ENCODE measurements around the gene DNLZ.

The DNLZ gene

DNA sequence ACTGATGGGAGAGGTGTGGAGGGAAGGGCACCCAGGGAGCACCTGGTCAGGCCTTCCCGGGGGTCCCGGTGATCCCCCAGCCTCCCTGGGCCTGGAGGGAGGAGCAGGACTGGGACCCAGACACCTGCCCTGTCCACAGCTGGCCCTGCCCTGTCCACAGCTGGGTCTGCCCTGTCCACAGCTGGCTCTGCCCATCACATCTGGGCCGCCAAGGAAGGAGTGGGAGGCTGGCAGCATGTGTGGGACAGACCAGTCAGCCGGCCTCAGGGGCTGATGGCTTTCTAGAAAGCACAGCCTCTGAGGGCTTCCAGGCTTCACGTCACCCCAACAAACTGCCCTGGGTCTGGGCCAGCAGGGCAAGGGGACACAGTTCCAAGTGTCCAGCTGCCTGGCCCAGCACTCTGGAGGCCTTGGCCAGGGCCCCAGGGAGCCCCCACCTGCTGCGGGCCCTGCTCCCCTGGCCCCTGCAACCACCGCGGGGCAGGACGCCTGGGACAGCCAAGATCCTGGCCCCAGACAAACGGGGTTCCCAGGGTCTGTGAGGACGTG, 12.2 kb downstream of the DNLZ start:
- H3K36me3 ChIP-seq (ENCODE audit: control insufficient read depth, insufficient read depth, low read length): no peaks in the 10 kb centered on the region
- H3K4me1 ChIP-seq (ENCODE audit: control insufficient read depth, insufficient read depth, low read length): peaks cover 11% of the 10 kb centered on the region
- no peak overlapping the region for H3K9ac ChIP-seq (ENCODE audit: low read length)
- peaks cover 1% of the 10 kb centered on the region for H3K27me3 ChIP-seq (ENCODE audit: control insufficient read depth, insufficient read depth, low read length)
- no peaks in the 10 kb centered on the region for H3K9me3 ChIP-seq (ENCODE audit: control insufficient read depth, low read length)
- H3K4me3 ChIP-seq (ENCODE audit: low read length): no peak overlapping the region

DNA sequence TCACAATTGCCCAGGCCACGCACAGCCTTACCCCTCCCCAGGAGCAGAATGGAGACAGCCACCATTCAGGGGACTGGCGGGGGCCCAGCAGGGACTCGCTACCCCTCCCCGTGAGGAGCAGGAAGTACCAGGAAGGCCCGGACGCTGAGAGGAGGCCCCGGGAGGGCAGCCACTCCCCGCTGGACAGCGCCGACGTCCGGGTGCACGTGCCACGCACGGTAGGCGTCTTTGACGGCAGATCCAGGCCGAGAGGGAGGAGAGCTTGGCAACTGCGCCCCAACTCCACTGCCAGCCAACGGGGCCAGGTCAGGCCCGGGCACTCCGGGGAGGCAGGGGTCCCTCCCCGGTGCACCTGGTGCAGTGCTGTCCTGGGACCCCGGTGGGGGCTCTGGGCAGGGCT, 14.0 kb downstream of the DNLZ start:
- peaks cover 8% of the 10 kb centered on the region for H3K27me3 ChIP-seq (ENCODE audit: control insufficient read depth, insufficient read depth, low read length)
- H3K4me1 ChIP-seq (ENCODE audit: control insufficient read depth, insufficient read depth, low read length): peaks cover 14% of the 10 kb centered on the region
- no peaks in the 10 kb centered on the region for H3K36me3 ChIP-seq (ENCODE audit: control insufficient read depth, insufficient read depth, low read length)
- H3K9ac ChIP-seq (ENCODE audit: low read length): no peak overlapping the region
- H3K4me3 ChIP-seq (ENCODE audit: low read length): no peak overlapping the region
- H3K9me3 ChIP-seq (ENCODE audit: control insufficient read depth, low read length): no peaks in the 10 kb centered on the region

GRCh38 chr9:136348691-136349090, 14.9 kb downstream of the DNLZ start:
- H3K4me1 ChIP-seq (ENCODE audit: control insufficient read depth, insufficient read depth, low read length): peaks cover 13% of the 10 kb centered on the region
- no peak overlapping the region for H3K4me3 ChIP-seq (ENCODE audit: low read length)
- no peaks in the 10 kb centered on the region for H3K36me3 ChIP-seq (ENCODE audit: control insufficient read depth, insufficient read depth, low read length)
- no peaks in the 10 kb centered on the region for H3K9me3 ChIP-seq (ENCODE audit: control insufficient read depth, low read length)
- H3K27me3 ChIP-seq (ENCODE audit: control insufficient read depth, insufficient read depth, low read length): peaks cover 8% of the 10 kb centered on the region
- H3K9ac ChIP-seq (ENCODE audit: low read length): no peak overlapping the region

- Histone ChIP-seq H3K36me3 (ENCODE audit: control insufficient read depth, insufficient read depth, low read length) (no peaks in the 10 kb centered on the region), H3K9me3 (ENCODE audit: control insufficient read depth, low read length) (no peaks in the 10 kb centered on the region), H3K4me1 (ENCODE audit: control insufficient read depth, insufficient read depth, low read length) (peaks cover 22% of the 10 kb centered on the region), H3K9ac (ENCODE audit: low read length) (no peak overlapping the region), H3K4me3 (ENCODE audit: low read length) (no peak overlapping the region), H3K27me3 (ENCODE audit: control insufficient read depth, insufficient read depth, low read length) (peaks cover 14% of the 10 kb centered on the region)
Measured at GRCh38 chr9:136347472-136348256, 15.9 kb downstream of the DNLZ start.

DNA sequence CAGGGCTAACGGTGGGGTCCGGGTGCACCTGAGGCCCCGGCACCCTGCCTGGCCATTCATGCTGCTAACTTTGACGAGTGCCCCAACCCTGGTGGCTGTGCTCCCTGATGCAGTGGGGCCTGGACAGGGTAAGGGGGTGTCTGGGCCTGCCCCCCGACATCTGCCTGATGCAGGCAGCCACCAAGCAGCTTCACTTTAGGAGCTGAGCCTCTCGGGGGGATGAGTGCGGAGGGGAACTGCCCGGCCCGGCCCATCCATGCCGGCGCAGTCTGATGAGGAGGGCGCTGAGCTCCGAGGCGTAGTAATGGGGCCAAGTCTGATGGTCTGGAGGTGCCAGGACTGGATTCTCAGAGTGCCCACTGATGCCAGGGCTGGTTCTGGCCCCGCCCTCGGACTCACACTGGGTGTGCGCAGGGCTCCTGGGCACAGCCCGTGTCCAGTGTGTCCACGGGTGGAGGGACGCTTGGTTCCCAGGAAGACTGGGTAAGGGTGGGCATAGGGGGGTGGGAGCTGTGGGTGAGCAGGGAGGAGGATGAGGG, 16.5 kb downstream of the DNLZ start:
- no peaks in the 10 kb centered on the region for H3K9me3 ChIP-seq (ENCODE audit: control insufficient read depth, low read length)
- no peak overlapping the region for H3K9ac ChIP-seq (ENCODE audit: low read length)
- no peaks in the 10 kb centered on the region for H3K36me3 ChIP-seq (ENCODE audit: control insufficient read depth, insufficient read depth, low read length)
- H3K4me3 ChIP-seq (ENCODE audit: low read length): no peak overlapping the region
- peaks cover 18% of the 10 kb centered on the region for H3K27me3 ChIP-seq (ENCODE audit: control insufficient read depth, insufficient read depth, low read length)
- H3K4me1 ChIP-seq (ENCODE audit: control insufficient read depth, insufficient read depth, low read length): peaks cover 28% of the 10 kb centered on the region

DNA sequence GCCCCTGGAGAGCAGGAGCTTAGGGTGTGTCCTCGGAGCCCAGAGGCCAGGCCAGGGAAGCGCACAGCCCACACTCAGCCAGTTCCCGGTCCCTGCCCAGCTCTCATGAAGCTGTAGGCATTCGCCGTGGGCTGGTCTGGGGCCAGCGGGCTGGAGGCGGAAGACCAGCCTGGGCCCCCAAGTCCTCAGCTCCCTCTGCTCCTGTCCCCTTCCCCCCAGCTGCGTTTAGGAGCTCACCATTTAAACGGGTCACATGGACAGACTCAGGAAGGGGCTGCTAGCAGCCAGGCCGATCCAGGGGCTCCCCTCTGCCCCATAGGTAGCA, 17.4 kb downstream of the DNLZ start:
- H3K4me1 ChIP-seq (ENCODE audit: control insufficient read depth, insufficient read depth, low read length): peaks cover 32% of the 10 kb centered on the region
- no peak overlapping the region for H3K4me3 ChIP-seq (ENCODE audit: low read length)
- no peaks in the 10 kb centered on the region for H3K9me3 ChIP-seq (ENCODE audit: control insufficient read depth, low read length)
- H3K27me3 ChIP-seq (ENCODE audit: control insufficient read depth, insufficient read depth, low read length): peaks cover 21% of the 10 kb centered on the region
- no peak overlapping the region for H3K9ac ChIP-seq (ENCODE audit: low read length)
- no peaks in the 10 kb centered on the region for H3K36me3 ChIP-seq (ENCODE audit: control insufficient read depth, insufficient read depth, low read length)

- Histone ChIP-seq H3K9ac (ENCODE audit: low read length) (no peak overlapping the region), H3K36me3 (ENCODE audit: control insufficient read depth, insufficient read depth, low read length) (no peaks in the 10 kb centered on the region), H3K4me1 (ENCODE audit: control insufficient read depth, insufficient read depth, low read length) (peaks cover 32% of the 10 kb centered on the region), H3K4me3 (ENCODE audit: low read length) (no peak overlapping the region), H3K9me3 (ENCODE audit: control insufficient read depth, low read length) (no peaks in the 10 kb centered on the region), H3K27me3 (ENCODE audit: control insufficient read depth, insufficient read depth, low read length) (peaks cover 21% of the 10 kb centered on the region)
Measured at GRCh38 chr9:136345281-136346156, 18.0 kb downstream of the DNLZ start.

GRCh38 chr9:136344544-136345280, 18.8 kb downstream of the DNLZ start:
- no peak overlapping the region for H3K9ac ChIP-seq (ENCODE audit: low read length)
- H3K4me1 ChIP-seq (ENCODE audit: control insufficient read depth, insufficient read depth, low read length): peaks cover 32% of the 10 kb centered on the region
- no peaks in the 10 kb centered on the region for H3K9me3 ChIP-seq (ENCODE audit: control insufficient read depth, low read length)
- H3K27me3 ChIP-seq (ENCODE audit: control insufficient read depth, insufficient read depth, low read length): peaks cover 21% of the 10 kb centered on the region
- H3K36me3 ChIP-seq (ENCODE audit: control insufficient read depth, insufficient read depth, low read length): no peaks in the 10 kb centered on the region
- H3K4me3 ChIP-seq (ENCODE audit: low read length): no peak overlapping the region

DNA sequence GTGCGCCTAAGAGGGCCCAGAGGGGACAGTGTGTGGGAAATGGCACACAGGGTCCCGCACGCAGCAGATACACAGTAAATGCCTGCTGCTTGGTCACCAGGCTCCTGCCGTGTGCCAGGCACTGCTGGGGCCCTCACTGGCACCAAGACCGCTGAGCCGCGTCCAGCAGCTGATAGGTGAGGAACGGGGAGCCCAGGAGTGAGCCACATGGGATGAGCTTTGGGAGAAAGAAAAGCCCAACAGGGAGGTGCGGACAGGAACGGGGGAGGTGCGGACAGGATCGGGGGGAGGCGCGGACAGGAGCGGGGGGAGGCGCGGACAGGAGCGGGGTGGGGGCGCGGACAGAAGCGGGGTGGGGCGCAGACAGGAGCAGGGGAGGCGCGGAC, 19.7 kb downstream of the DNLZ start:
- Histone ChIP-seq H3K9ac (ENCODE audit: low read length) (no peak overlapping the region), H3K4me3 (ENCODE audit: low read length) (no peak overlapping the region), H3K4me1 (ENCODE audit: control insufficient read depth, insufficient read depth, low read length) (peaks cover 32% of the 10 kb centered on the region)

GRCh38 chr9:136343121-136343883, 20.2 kb downstream of the DNLZ start:
- no peaks in the 10 kb centered on the region for H3K9me3 ChIP-seq (ENCODE audit: control insufficient read depth, low read length)
- no peak overlapping the region for H3K9ac ChIP-seq (ENCODE audit: low read length)
- peaks cover 21% of the 10 kb centered on the region for H3K27me3 ChIP-seq (ENCODE audit: control insufficient read depth, insufficient read depth, low read length)
- peaks cover 32% of the 10 kb centered on the region for H3K4me1 ChIP-seq (ENCODE audit: control insufficient read depth, insufficient read depth, low read length)
- H3K36me3 ChIP-seq (ENCODE audit: control insufficient read depth, insufficient read depth, low read length): no peaks in the 10 kb centered on the region
- no peak overlapping the region for H3K4me3 ChIP-seq (ENCODE audit: low read length)

More for the DNA sequence above, 19.7 kb downstream of the DNLZ start:
- no peaks in the 10 kb centered on the region for H3K9me3 ChIP-seq (ENCODE audit: control insufficient read depth, low read length)
- H3K27me3 ChIP-seq (ENCODE audit: control insufficient read depth, insufficient read depth, low read length): peaks cover 21% of the 10 kb centered on the region
- H3K36me3 ChIP-seq (ENCODE audit: control insufficient read depth, insufficient read depth, low read length): no peaks in the 10 kb centered on the region

Data from mucosa of stomach (tissue), 1 donor.